Measurements from ENCODE around the gene KRT76. TPM values are rescaled to one million over a fixed set of nuclear protein-coding genes. Genes with fewer than 3 reads are reported as not detected.

KRT76 gene
- total and polyA plus RNA-seq, 7 experiments from 2014 or later = not detected

DNA sequence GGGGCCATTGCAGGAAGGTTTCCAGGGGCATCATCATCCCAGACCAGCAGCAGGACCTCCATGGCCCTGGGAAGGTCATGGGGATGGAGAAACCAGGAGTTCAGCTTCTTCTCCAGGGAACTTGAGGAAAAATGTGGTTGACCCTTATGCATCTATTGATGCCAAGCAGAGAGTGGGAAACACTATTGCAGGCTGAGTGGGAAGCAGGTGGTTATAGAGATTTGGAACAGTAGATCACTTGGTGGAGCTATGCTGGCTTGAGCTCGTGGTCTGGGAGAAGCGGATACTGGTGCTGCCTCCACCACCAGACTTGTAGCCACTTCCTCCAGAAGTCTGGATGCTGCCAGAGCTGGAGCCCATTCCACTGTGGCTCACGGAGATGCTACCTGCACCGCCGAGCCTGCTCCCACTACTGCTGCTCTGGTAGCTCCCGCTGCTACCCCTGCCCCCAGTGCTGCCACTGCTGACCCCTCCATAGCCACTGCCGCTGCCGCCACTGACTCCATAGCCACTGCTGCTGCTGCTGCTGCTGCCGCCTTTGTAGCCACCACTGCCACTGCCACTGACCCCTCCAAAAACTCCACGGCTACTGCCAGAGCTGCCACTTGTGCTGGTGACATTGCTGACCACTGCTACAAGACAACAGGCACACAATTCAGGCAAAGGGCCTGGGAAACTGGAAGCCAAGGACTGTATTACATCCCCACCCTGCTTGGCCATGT lies 8.5 kb downstream of the KRT76 start:
- intact Hi-C loops (cut with micrococcal nuclease) = no loop called here
- CTCF ChIA-PET = interaction anchor here (0.7 kb wide), 2 partner anchors 87 to 1288 kb away, joined by 3 read pairs; no protein-coding TSS in a partner anchor
- ATAC-seq = no peak

DNA sequence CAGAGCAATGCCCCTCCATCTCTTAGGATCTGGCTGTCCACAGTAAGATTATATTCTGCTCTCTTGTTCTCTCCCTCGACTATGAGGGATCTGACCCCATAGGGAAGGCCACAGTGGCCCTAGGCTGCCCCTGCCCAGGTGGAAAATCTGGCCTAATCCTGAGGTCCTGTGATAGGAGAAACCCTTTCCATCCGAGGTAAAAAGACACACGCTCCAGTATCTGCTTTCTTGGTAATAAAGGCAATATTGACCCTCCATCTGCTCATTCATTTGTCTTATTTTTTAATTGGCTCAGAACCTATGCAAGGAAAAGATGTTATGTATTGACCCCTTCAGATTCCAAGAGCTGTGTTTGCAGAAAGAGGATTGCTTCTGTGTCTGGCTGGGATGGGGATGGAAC lies 9.7 kb downstream of the KRT76 start:
- Mint-ChIP-seq H3K27ac (peak overlapping the region in 2 of 9 donors; percentile 3 to 35), H3K36me3 (peaks cover 0 to 2% (median 0%) of the 10 kb centered on the region in 5 donors), H3K4me3 (no peak overlapping the region), H3K9me3 (peaks cover 0 to 10% (median 2%) of the 10 kb centered on the region in 11 donors), H3K4me1 (no peaks in the 10 kb centered on the region), H3K27me3 (peaks cover 0 to 7% (median 0%) of the 10 kb centered on the region in 5 donors)
- no peak for DNase-seq
- H3K4me1 ChIP-seq (ENCODE audit: control insufficient read depth in 2 of 2, insufficient read depth in 2 of 2, low read length in 2 of 2) = no peaks in the 10 kb centered on the region
- ATAC-seq = no peak
- CTCF ChIA-PET = no interaction called here
- no peak overlapping the region for H3K27ac ChIP-seq (ENCODE audit: low read depth, low read length)
- H3K9me3 ChIP-seq (ENCODE audit: control insufficient read depth in 2 of 3, low read length in 3 of 3) = no peaks in the 10 kb centered on the region
- no peaks in the 10 kb centered on the region for H3K27me3 ChIP-seq (ENCODE audit: control insufficient read depth in 2 of 2, insufficient read depth in 2 of 2, low read length in 2 of 2)
- intact Hi-C loops (cut with micrococcal nuclease) = no loop called here
- no peak overlapping the region for H3K4me3 ChIP-seq (ENCODE audit: low read length)
- no peaks in the 10 kb centered on the region for H3K36me3 ChIP-seq (ENCODE audit: control insufficient read depth in 2 of 3, insufficient read depth in 3 of 3, low read length in 3 of 3)
- POLR2A ChIA-PET = no interaction called here

More for the DNA sequence above, 8.5 kb downstream of the KRT76 start:
- POLR2A ChIA-PET = no interaction called here
- H3K36me3 Mint-ChIP-seq = no peaks in the 10 kb centered on the region
- DNase-seq = no peak
- peaks cover 0 to 1% (median 0%) of the 10 kb centered on the region in 7 donors for H3K4me1 Mint-ChIP-seq
- H3K27ac Mint-ChIP-seq = no peak overlapping the region
- peaks cover 0 to 5% (median 0%) of the 10 kb centered on the region in 11 donors for H3K9me3 Mint-ChIP-seq
- peaks cover 0 to 11% (median 0%) of the 10 kb centered on the region in 5 donors for H3K27me3 Mint-ChIP-seq
- H3K4me3 Mint-ChIP-seq = no peak overlapping the region
- Histone ChIP-seq H3K9me3 (ENCODE audit: control insufficient read depth in 2 of 3, low read length in 3 of 3) (no peaks in the 10 kb centered on the region), H3K4me3 (ENCODE audit: low read length) (no peak overlapping the region), H3K4me1 (ENCODE audit: control insufficient read depth in 2 of 2, insufficient read depth in 2 of 2, low read length in 2 of 2) (no peaks in the 10 kb centered on the region), H3K36me3 (ENCODE audit: control insufficient read depth in 2 of 3, insufficient read depth in 3 of 3, low read length in 3 of 3) (no peaks in the 10 kb centered on the region), H3K27me3 (ENCODE audit: control insufficient read depth in 2 of 2, insufficient read depth in 2 of 2, low read length in 2 of 2) (no peaks in the 10 kb centered on the region), H3K27ac (ENCODE audit: low read depth, low read length) (no peak overlapping the region)

DNA sequence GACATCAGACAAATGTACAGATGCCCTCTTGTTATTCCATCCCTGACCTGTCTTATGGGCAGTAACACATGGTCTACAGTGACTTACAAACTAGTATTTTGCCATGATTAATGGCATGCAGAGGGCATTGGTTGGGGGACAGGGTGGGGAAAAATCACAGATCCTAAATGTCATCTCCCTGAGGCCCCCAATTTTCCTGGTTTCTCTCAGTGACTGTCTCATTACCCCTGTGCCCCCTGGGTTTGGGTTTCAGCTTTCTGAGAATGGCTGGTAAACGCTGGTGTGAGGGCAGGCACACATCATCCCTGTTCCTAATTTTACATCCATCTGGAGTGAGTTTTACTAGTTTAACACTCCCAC lies 10.1 kb downstream of the KRT76 start:
- H3K9me3 ChIP-seq (ENCODE audit: control insufficient read depth in 2 of 3, low read length in 3 of 3) = peaks cover 0 to under 1% (median 0%) of the 10 kb centered on the region in 3 experiments
- H3K9me3 Mint-ChIP-seq = peaks cover 0 to 14% (median 3%) of the 10 kb centered on the region in 11 donors
- peaks cover 0 to 6% (median 0%) of the 10 kb centered on the region in 5 donors for H3K36me3 Mint-ChIP-seq
- no peaks in the 10 kb centered on the region for H3K4me1 Mint-ChIP-seq
- no peaks in the 10 kb centered on the region for H3K27me3 ChIP-seq (ENCODE audit: control insufficient read depth in 2 of 2, insufficient read depth in 2 of 2, low read length in 2 of 2)
- ChIA-PET POLR2A (no interaction called here), CTCF (no interaction called here)
- H3K27me3 Mint-ChIP-seq = peaks cover 0 to 7% (median 0%) of the 10 kb centered on the region in 5 donors
- no peak overlapping the region for H3K4me3 ChIP-seq (ENCODE audit: low read length)
- H3K4me3 Mint-ChIP-seq = no peak overlapping the region
- no peak for ATAC-seq
- no peak overlapping the region for H3K27ac ChIP-seq (ENCODE audit: low read depth, low read length)
- peak overlapping the region in 2 of 9 donors; percentile 3 to 35 for H3K27ac Mint-ChIP-seq
- intact Hi-C loops (cut with micrococcal nuclease) = no loop called here
- no peaks in the 10 kb centered on the region for H3K4me1 ChIP-seq (ENCODE audit: control insufficient read depth in 2 of 2, insufficient read depth in 2 of 2, low read length in 2 of 2)
- no peaks in the 10 kb centered on the region for H3K36me3 ChIP-seq (ENCODE audit: control insufficient read depth in 2 of 3, insufficient read depth in 3 of 3, low read length in 3 of 3)
- no peak for DNase-seq

GRCh38 chr12:52766351-52767019 lies 10.7 kb downstream of the KRT76 start:
- Mint-ChIP-seq H3K27ac (peak overlapping the region in 2 of 9 donors; percentile 71 to 81), H3K4me1 (no peaks in the 10 kb centered on the region), H3K9me3 (peaks cover 0 to 19% (median 6%) of the 10 kb centered on the region in 11 donors), H3K36me3 (peaks cover 0 to 6% (median 0%) of the 10 kb centered on the region in 5 donors), H3K4me3 (no peak overlapping the region), H3K27me3 (peaks cover 0 to 7% (median 0%) of the 10 kb centered on the region in 5 donors)
- Histone ChIP-seq H3K27ac (ENCODE audit: low read depth, low read length) (no peak overlapping the region), H3K27me3 (ENCODE audit: control insufficient read depth in 2 of 2, insufficient read depth in 2 of 2, low read length in 2 of 2) (no peaks in the 10 kb centered on the region), H3K9me3 (ENCODE audit: control insufficient read depth in 2 of 3, low read length in 3 of 3) (peaks cover 0 to 4% (median 0%) of the 10 kb centered on the region in 3 experiments), H3K4me1 (ENCODE audit: control insufficient read depth in 2 of 2, insufficient read depth in 2 of 2, low read length in 2 of 2) (no peaks in the 10 kb centered on the region), H3K36me3 (ENCODE audit: control insufficient read depth in 2 of 3, insufficient read depth in 3 of 3, low read length in 3 of 3) (no peaks in the 10 kb centered on the region), H3K4me3 (ENCODE audit: low read length) (no peak overlapping the region)
- no peak for ATAC-seq
- ChIA-PET POLR2A (no interaction called here), CTCF (no interaction called here)
- intact Hi-C loops (cut with micrococcal nuclease) = no loop called here
- DNase-seq = no peak

DNA sequence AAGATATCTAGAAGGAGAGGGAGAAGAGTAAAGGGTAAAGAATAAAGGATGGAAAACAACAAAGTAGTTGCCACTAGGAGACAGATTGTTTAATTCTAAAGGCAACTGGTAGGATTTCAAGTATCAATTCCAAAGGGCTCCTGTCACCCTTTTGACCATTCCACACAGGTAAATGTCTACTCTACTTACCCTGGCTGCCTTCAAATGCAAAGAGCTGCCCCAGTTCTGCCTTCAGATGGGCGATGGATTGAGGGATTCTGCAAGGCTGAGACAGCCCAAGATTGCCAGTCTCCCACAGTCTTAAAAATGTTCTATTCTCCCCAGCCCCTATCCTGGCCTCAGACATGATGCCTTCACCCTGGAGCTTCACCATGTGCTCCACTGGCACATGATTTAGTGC lies 11.4 kb downstream of the KRT76 start:
- Mint-ChIP-seq H3K27ac (no peak overlapping the region), H3K9me3 (peaks cover 0 to 27% (median 10%) of the 10 kb centered on the region in 11 donors), H3K27me3 (peaks cover 0 to 7% (median 0%) of the 10 kb centered on the region in 5 donors), H3K36me3 (peaks cover 0 to 6% (median 3%) of the 10 kb centered on the region in 5 donors), H3K4me1 (no peaks in the 10 kb centered on the region), H3K4me3 (no peak overlapping the region)
- Histone ChIP-seq H3K27me3 (ENCODE audit: control insufficient read depth in 2 of 2, insufficient read depth in 2 of 2, low read length in 2 of 2) (no peaks in the 10 kb centered on the region), H3K4me1 (ENCODE audit: control insufficient read depth in 2 of 2, insufficient read depth in 2 of 2, low read length in 2 of 2) (no peaks in the 10 kb centered on the region), H3K4me3 (ENCODE audit: low read length) (no peak overlapping the region), H3K9me3 (ENCODE audit: control insufficient read depth in 2 of 3, low read length in 3 of 3) (peaks cover 0 to 7% (median 0%) of the 10 kb centered on the region in 3 experiments), H3K27ac (ENCODE audit: low read depth, low read length) (no peak overlapping the region), H3K36me3 (ENCODE audit: control insufficient read depth in 2 of 3, insufficient read depth in 3 of 3, low read length in 3 of 3) (no peaks in the 10 kb centered on the region)
- no peak for DNase-seq
- no peak for ATAC-seq
- intact Hi-C loops (cut with micrococcal nuclease) = no loop called here
- ChIA-PET POLR2A (no interaction called here), CTCF (no interaction called here)

DNA sequence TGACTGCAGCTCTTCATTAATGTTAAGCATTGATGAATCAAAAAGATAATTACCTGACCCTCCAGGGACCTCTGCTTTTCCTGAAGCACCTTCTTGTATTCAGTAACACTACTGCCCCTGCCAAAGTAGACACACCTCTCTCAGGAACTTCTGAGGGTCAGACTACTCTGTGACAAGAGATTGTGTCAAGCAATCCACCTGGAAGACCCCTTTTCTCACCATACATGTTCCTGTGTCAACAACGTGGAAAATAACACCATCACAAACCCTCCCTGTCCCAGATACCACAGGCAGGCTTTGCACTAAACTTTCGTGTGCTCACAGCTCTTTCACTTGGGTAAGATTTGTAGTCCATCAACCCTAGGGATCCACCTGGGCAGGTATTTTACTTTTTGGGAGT lies 13.2 kb downstream of the KRT76 start:
- Mint-ChIP-seq H3K27me3 (peaks cover 0 to 7% (median 0%) of the 10 kb centered on the region in 5 donors), H3K4me3 (no peak overlapping the region), H3K27ac (no peak overlapping the region), H3K4me1 (no peaks in the 10 kb centered on the region), H3K9me3 (peaks cover 0 to 44% (median 14%) of the 10 kb centered on the region in 11 donors), H3K36me3 (peaks cover 0 to 6% (median 4%) of the 10 kb centered on the region in 5 donors)
- ChIA-PET CTCF (interaction anchor here (1.5 kb wide), 1 partner anchor 178 kb away, joined by 3 read pairs; no protein-coding TSS in a partner anchor), POLR2A (no interaction called here)
- Histone ChIP-seq H3K27me3 (ENCODE audit: control insufficient read depth in 2 of 2, insufficient read depth in 2 of 2, low read length in 2 of 2) (no peaks in the 10 kb centered on the region), H3K36me3 (ENCODE audit: control insufficient read depth in 2 of 3, insufficient read depth in 3 of 3, low read length in 3 of 3) (no peaks in the 10 kb centered on the region), H3K4me1 (ENCODE audit: control insufficient read depth in 2 of 2, insufficient read depth in 2 of 2, low read length in 2 of 2) (no peaks in the 10 kb centered on the region), H3K27ac (ENCODE audit: low read depth, low read length) (no peak overlapping the region), H3K4me3 (ENCODE audit: low read length) (no peak overlapping the region), H3K9me3 (ENCODE audit: control insufficient read depth in 2 of 3, low read length in 3 of 3) (peaks cover 0 to 18% (median 0%) of the 10 kb centered on the region in 3 experiments)
- ATAC-seq = no peak
- DNase-seq = no peak
- intact Hi-C loops (cut with micrococcal nuclease) = no loop called here

Data from naive thymus-derived CD4-positive, alpha-beta T cell (primary cell).